Middle frontal gyrus (tissue), 1 donor: ENCODE data around the gene NUDT16.

Source experiments
- DNase-seq: peaks from one replicate; pipeline ENCODE4 v3.0.0-alpha.2; 2015; ENCODE audit warnings: low spot score; ENCODE audit errors: extremely low spot score

NUDT16 gene

DNA sequence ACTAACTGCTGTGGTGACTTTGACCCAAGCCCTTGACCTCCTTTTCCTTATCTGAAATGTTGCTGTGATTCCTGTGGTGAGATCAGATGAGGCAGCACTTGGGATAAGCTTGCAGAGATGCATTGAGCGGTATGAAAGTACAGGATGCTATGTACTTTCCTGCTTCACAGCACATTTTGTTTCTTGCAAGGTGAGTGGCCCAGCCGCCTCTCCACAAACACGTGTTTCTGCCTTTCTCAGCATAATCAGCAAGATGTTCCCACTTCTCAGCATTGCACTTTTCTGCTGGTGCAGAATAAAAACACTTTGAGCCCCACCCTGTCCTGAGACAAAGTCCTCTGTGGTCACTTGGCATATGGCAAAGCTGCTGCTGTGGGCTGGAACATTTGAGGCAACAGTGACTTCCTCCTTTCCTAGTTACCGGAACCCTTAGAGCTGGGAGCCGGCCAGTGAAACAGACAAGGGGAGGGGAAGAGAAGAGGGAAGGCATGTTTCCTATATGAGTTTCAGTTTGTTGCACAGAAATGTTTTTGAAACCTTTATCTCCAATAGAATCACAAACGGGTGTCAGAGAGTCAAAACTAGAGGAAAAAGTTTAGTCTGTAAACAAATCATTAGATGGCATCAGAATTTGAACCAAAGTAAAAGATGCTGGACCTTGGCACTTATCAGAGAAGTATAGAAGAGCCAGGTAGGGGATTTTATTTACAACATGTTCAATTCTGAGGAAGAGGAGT, 5.0 kb downstream of the NUDT16 start:
- DNase-seq, result peak; percentile 6

DNA sequence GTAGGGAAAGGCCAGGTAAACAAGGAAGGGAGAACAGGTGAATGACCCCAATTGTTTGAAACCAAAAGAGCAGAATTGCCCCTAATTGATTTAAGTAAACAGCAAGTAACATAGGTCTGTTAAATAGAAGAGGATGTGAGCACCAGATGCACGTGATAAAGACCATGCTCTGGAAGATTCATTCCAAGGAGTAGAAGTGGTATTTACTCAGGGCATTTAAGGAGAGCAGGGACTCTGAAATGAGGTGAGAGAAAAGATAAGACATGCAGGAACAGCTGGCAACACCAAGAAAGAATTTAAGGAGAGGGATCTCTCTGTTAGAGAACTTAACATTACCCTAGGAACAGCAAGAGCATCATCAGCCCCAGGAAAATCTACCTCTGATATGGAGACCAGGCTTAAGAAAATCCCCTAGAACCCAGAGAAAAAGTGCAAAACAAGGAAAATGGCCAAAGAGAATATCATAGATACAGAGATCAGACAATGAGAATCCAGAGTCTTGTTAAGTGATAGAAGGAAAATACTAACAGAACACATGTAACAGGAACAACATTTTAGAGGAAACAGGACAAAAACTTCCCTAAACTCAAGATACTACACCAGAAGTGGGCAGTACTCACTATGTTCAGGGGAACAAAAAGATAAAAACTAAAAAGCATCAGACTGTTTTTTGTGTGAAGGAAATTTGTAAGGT, 6.4 kb downstream of the NUDT16 start:
- no peak for DNase-seq

DNA sequence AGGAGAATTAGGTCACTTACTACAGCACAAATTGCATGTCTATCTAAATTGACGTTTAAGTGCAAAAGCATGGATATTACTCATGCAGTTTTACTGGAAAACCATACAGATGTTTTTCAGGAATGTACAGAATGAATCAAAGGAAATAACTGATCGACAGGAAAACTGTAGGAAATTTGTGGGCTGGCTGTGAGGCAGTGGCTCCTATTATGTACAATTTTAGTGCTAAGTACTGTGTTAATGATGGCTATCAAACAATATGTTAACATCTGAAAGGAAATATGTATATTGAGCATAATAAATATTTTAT, 6.9 kb downstream of the NUDT16 start:
- no peak for DNase-seq

DNA sequence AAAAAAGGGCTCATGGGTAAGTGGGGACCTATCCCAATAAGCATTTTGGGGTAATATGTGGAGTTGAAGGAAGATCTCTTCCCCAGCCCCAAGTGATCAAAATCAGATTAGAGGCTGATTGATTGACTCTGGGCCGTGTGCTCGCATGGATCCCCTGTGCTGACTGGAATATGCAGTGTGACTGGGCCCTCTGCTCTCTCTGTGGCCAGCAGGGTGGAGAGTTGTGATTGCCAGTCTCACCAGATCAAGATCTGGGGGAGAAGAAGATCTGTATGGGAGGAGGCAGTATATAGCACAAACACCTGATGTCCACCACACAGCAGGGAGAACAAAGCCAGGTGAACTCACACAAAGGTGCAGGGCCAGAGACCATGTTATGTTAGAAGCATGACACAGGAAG, 8.8 kb downstream of the NUDT16 start:
- no peak for DNase-seq

DNA sequence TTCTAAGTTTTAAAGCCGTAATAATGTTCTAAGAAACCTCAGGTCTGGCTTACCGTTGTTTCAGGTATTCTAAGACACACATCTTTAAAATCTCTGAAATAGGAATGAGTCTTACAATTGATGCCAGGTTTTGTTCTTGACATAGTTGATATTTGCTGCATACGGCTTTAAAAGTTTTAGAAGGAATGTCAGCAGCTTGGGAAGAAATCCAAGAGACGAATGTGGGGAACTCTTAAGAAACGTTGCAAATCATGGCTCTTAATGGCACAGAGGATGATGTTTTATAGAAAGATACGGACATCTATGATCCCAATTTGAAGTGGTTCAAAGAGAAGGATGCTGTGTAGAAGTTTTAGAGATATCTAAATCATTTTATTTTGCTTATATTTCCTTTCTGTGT, 11.5 kb downstream of the NUDT16 start:
- DNase-seq, result no peak

DNA sequence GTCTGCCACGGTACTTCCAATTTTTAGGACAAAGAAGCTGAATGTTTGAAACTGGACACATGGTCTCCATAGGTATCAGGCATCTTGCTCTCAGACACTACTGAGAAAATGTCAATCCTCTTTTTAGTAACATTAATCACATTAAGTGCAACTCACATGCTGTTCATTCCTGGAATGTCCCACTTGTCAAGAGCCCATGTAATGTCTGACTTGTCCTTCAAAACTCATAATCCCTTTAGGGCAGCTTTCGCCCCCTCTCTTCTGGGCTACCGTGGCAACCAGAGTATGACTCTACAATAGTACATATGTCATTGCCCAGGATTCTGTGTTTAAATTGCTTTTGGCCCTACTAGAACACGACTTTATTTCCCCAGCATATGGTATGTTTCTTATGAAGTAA, 12.3 kb downstream of the NUDT16 start:
- no peak for DNase-seq

DNA sequence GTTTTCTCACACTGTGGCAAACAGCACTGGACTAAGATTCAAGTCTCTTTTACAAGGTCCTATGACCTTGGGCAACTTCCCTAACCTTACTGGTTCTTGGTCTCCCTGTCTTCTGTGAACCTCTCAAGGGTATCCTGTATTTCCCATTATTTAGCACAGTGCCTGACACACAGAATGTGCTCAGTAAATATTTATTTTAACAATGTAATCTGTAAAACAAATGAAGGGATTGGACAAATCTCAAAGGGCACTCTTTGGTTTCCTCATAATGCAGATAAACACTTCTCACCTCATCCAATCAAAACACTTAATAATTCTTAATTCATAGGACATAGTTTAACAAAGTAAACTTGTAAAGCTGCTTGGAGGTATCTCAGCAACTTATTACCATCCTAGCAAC, 12.8 kb downstream of the NUDT16 start:
- no peak for DNase-seq

DNA sequence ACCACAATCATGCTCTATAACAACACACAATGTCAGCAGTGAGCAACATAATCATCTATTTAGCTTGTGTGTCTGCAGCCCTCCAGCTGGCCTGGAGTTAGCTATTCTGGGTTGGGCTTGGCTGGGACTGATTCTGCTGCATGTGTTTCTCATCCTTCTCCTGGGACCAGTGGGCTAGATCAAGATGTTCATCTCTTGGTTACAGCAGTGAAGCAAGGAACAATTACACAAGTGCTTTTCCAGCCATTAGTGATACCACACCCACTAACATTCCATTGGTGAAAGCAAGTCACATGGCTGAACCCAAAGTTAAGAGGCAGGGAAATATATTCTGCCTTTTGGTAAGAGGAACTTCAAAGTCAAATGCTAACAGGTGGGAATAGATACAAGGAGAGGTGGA, 14.6 kb downstream of the NUDT16 start:
- DNase-seq, result no peak

DNA sequence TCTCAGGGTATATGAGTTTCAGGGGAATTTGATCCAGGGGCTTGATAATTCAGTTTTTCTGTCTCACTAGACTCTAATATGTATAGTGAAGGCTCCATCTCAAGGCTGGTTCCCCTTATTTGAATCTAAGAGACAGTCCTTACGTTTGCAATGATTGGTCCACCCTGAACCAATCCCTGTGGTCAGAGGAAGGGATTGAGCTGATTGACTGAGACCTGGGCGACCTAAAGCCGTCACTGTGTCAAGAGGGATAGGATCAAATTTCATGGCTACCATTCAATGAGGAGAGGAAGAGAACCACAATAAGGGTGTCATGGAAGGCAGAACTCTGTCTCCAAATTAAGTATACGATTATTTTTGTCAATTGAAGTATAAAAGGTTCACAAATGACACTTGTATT, 16.3 kb downstream of the NUDT16 start:
- DNase-seq, result no peak

DNA sequence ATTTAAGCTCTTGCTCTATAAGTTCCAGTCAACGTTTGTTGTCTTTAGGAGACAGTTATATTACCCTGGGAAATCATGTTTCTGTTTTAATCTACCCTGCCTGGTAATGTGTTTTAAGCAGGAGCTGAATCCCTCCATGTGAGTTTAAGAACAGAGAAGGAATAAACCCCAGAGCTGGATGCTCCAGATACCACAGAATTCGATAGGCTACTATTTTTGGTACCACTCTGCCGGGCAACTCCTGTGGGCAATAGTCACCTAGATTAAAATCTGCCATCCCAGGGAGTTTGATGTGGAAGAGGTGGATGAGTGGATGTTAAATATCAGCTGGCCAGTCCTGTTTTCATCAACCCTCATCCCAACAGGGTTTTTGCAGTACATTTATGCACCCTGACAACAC, 20.4 kb downstream of the NUDT16 start:
- DNase-seq, result no peak

DNA sequence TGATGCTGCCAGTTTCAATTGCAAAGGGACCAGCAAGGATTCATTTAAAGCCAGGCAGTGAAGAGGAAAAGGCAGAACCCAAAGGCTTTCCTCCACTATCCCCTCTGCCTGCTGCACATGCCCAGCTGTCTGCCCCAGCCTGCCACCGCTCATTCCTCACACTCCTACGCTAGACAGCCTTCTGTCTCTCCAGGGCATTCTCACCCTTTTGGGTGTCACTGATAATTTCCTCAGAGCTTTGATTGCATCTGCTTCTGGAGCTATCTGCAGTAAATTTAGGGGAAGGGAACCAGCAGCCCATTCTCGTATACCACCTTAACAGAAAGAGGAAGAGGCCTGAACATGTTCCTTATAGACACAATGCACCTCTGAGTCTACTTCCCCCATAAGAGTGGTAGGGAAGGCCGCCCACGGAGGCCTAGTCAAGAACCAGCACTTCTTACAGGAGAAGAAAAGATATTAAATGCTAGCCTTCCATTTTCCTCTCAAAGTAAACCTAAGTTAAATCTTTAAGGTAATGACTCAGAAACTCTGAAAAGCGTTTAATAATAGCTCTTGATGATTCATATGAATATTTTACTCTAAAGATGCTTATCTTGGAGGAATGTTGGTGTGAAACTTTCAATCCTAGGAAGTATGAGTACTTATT, 20.9 kb downstream of the NUDT16 start:
- no peak for DNase-seq

DNA sequence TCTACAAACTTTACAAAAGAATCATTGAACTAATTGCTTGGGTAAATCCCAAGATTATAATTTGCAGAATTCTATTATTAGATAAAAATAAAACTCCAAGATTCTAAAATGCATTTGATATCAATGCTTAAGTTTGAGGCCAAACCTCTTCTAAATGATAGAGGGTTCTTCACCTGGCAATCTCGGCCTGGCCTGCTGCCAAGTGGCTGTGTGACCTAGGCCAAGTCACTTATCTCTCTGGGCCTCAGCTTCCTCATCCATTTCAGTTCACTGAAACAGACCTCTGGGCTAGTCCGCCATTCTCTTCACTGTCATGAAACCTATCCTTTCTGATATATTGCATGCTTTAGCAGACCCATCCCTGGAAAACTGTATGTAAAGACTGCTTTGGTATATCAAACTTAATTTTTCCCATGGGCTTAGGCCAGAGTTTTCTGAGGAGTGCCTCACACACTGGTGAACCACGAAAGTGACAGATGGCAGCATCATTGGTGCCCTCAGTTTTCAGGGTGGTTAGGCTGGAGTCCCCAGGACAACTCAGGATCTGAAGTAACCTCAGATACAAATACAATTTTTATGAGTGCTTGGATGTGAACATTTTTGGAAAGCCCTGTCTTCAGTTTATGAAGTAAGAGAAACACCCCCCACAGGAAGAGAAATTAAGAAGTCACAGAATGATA, 21.8 kb downstream of the NUDT16 start:
- no peak for DNase-seq

DNA sequence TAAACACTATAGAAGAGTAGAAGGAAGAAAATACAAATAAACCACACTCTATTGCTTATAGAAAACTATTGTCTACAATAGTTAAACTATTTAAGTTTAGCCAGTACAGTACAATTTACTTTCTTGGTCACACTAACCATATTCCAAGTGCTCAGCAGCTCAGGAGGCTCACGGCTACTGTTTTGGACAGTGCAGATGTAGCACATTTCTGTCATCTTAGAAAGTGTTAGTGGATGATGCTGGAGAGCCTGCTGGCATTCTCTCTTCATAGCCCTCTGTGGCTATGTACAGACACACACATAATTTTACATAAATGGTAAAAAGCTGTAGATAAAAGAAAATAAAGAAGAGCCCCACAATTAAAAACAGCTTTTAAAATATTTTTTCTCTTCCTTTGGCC, 23.8 kb downstream of the NUDT16 start:
- DNase-seq, result no peak

DNA sequence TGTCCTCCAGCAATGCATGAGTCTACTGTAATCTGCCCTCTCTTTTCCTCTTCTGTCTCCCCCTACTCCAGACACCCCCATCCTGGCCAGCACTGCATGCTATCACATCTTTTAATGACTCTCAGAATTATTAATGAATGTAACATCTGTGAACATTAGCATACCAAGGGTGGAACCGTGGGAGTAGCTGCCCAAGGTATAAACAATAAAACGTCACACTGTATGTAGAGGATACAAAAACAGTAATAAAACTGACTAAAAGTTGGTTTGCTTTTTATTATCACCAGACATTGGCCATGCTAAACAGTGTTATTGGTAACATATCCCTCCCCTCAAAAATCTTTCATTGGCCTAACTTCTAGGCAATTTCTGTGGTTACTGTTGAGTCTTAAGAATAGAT, 24.7 kb downstream of the NUDT16 start:
- no peak for DNase-seq

DNA sequence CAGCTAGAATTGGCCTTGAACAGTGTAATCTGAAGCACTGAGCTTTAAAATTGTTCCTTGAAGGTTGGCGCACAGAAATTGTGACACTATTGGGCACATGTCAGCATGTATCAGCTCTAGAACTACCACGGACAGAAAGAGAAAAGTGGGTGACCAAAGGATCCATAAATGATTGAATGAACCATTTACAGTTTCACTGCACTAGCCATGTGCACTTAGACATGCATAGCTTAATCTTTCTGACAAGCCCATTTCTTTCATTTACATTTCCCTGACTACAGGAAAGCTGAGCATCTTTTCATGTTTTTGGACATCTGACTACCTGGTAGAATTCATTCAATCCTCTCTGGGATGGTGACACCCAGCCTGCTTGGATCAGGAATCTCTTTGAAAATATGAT, 36.2 kb downstream of the NUDT16 start:
- DNase-seq, result no peak

DNA sequence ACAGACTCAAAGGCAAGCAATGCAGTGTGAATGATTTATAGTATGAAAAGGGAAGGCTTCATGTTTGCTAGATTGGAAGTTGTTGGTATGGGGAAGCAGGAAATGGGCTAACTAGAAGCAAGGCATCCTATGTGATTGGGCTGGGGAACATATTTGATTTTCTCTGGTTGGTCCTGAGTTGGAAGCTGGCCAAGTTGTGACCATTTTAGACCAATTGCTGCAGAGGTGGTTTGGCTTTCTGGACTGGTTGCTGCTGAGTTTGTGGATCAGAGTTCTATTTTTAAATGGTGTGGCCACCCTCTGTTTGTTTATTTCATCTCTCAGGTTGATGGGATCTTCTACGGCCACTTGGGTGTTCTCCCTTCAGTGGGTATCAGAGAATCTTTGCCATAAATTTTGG, 39.7 kb downstream of the NUDT16 start:
- no peak for DNase-seq

DNA sequence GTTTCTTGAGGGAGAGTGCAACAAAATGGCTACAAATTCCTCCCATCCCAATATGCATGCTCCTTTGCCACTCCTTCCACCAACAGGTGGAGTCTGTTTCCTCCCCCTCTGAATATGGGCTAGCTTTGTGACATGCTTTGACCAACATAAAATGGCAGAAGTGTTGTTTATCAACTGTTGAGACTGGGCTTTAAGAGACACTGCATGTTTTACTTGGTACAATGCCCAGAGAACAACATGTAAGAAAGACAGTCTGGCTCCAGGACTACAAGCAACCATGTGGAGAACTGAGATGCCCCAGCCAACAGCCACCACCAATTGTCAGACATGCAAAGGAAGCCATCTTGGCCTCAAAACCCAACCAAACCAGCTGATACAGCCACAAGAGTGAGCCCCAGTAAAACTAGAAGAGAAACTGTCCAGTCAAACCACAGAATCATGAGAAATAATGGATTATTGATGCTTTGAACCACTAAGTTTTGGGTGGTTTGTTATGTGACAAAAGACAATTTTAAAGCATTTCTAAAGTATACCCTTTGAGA, 40.5 kb downstream of the NUDT16 start:
- no peak for DNase-seq

DNA sequence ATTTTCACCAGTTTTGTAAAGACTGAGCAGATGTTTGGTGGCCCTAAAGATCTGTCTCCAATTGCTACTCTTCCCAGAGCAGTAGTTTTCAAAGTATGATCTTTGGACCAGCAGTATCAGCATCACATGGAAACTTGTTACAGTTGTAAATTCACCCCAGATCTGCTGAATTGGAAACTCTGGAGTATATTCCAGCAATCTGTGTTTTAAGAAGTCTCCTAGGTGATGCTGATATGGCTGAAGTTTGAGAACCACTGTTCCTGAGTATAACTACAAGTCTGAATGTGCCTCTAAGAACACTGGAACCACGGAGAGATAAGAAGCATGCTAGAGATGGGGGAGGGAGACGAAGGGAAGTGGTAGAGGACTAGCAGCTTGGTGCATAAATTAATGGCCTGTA, 45.7 kb downstream of the NUDT16 start:
- DNase-seq, result no peak

DNA sequence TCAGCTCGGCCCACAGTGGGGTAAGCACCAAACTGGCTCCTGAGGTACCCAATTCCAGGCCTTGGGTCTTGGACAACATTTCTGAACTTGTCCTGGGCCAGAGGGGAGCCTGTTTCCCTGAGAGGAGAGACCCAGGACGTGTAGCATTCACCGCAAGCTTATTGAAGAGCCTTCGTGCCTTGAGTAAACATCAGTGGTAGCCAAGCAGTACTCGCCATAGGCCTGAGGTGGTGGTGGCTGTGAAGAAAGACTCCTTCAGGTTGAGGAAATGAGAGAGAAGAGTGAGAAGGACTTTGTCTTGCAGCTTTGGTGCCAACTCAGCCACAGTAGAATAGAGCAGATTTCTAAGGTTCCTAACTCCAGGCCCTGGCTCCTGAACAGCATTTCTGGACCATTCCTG, 50.2 kb downstream of the NUDT16 start:
- no peak for DNase-seq

DNA sequence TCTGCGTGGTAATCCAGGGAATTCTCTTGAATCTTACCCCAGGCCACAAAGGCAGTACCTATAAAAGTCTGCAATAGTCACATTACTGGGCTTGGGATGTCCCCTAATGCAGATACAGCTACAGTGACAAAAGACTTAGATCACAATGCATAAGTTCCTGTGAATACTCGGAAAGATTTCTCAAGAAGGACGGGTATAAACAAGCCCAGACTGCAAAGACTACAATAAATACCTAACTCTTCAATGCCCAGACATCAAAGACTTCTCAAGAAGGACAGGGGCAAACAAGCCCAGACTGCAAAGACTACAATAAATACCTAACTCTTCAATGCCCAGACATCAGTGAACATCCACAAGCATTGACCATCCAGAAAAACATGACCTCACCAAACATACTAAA, 50.9 kb downstream of the NUDT16 start:
- no peak for DNase-seq

DNA sequence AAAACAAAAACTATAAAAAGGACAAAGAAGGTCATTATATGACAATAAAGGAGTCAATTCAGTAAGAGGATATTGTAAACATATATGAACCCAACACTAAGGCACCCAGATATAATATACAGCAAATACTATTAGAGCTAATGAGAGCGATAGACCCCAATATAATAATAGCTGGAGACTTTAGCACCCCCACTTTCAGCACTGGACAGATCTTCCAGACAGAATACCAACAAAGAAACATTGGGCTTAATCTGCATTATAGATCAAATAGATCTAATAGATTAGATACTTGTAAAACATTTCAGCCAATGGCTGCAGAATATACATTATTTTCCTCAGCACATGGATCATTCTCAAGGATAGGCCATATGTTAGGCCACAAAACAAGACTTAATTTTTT, 53.4 kb downstream of the NUDT16 start:
- no peak for DNase-seq
